Muscle of leg (tissue), 11 donors: Measurements from ENCODE around the gene ARID3B. TPM values are rescaled to one million over a fixed set of nuclear protein-coding genes. Genes with fewer than 3 reads are reported as not detected.

Experiments used
- DNase-seq: peaks from one replicate; pipeline ENCODE4 v3.0.0; 2013
- H3K27ac ChIP-seq: one replicate; pipeline ENCODE4 v1.5.1; 2013; ENCODE audit warnings: mild to moderate bottlenecking, low read length, control low read depth
- H3K27me3 ChIP-seq: one replicate; pipeline ENCODE4 v1.6.1; 2013; ENCODE audit warnings: low read length; ENCODE audit not compliant: control insufficient read depth, insufficient read depth
- H3K36me3 ChIP-seq: one replicate; pipeline ENCODE4 v1.6.1; 2013; ENCODE audit warnings: low read length; ENCODE audit not compliant: control insufficient read depth, insufficient read depth
- H3K4me1 ChIP-seq: one replicate; pipeline ENCODE4 v1.6.1; 2013; ENCODE audit warnings: low read length; ENCODE audit not compliant: control insufficient read depth, insufficient read depth
- H3K4me3 ChIP-seq: one replicate; pipeline ENCODE4 v1.5.1; 2013; ENCODE audit warnings: low read length, control low read depth
- H3K9me3 ChIP-seq: replicated peaks from 2 replicates; pipeline ENCODE4 v1.6.1; 2013; ENCODE audit warnings: low read depth, low read length; ENCODE audit not compliant: control insufficient read depth
- WGBS: methylation state at CpG from one replicate; pipeline ENCODE4 v1.1.5; 2013; ENCODE audit warnings: missing lambda C conversion rate; ENCODE audit not compliant: insufficient coverage; 5-methylcytosine and 5-hydroxymethylcytosine counted together
- polyA plus RNA-seq, 8 donors: library from polyadenylated mRNA; unstranded; fragments of 120-200 nt; gene quantifications; one replicate each; pipeline versions ENCODE4 v1.2.1 to v1.2.3, GENCODE V29; 2013; ENCODE audit warnings: inconsistent platforms in 1 of 8, low replicate concordance in 1 of 8; ENCODE audit not compliant: insufficient read length in 8 of 8, insufficient read depth in 1 of 8
- total RNA-seq: library from RNA; stranded (reverse); fragments of 120-200 nt; gene quantifications from one replicate; pipeline ENCODE4 v1.2.4, GENCODE V29; 2013

Gene ARID3B
- total and polyA plus RNA-seq, 9 donors = 2.5 to 6.3 (median 4.6) TPM

GRCh38 chr15:74633781-74634180, 92.8 kb downstream of the ARID3B start:
- WGBS = 100% methylated on average over 1 of the region's 2 CpGs
- no peak for DNase-seq
- Histone ChIP-seq H3K4me3 (no peak overlapping the region), H3K27me3 (no peaks in the 10 kb centered on the region), H3K27ac (no peak overlapping the region), H3K9me3 (no peaks in the 10 kb centered on the region), H3K4me1 (no peaks in the 10 kb centered on the region), H3K36me3 (peaks cover 90% of the 10 kb centered on the region)

GRCh38 chr15:74635228-74635627, 94.2 kb downstream of the ARID3B start:
- H3K4me1 ChIP-seq = no peaks in the 10 kb centered on the region
- WGBS = 40% methylated on average over 2 of the region's 5 CpGs
- no peak overlapping the region for H3K27ac ChIP-seq
- no peaks in the 10 kb centered on the region for H3K27me3 ChIP-seq
- H3K9me3 ChIP-seq = no peaks in the 10 kb centered on the region
- DNase-seq = peak; percentile 65
- peaks cover 90% of the 10 kb centered on the region for H3K36me3 ChIP-seq
- no peak overlapping the region for H3K4me3 ChIP-seq

DNA sequence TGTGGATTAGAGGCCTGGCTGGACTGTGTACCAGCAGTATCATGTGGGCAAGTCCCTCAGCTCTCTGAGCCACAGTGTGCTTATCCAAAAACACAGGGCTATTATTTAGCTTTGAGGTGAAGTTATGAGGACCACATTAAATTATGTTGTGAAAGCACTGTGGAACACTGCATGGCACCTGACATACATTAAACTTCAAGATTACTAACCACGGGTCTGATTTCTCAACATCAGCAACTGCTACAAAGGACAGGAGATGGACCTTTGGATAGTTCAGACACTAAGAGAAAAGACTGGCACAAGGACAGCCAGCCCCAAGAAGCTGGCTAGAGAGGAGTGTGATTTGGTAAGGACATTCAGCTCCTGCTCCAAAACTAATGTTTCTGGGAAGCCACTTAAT, 96.0 kb downstream of the ARID3B start:
- no peak for DNase-seq
- no peaks in the 10 kb centered on the region for H3K4me1 ChIP-seq
- H3K36me3 ChIP-seq = peaks cover 88% of the 10 kb centered on the region
- no peak overlapping the region for H3K4me3 ChIP-seq
- no peaks in the 10 kb centered on the region for H3K27me3 ChIP-seq
- no CpG with 5 or more reads among the region's 1 CpG for WGBS
- no peaks in the 10 kb centered on the region for H3K9me3 ChIP-seq
- H3K27ac ChIP-seq = no peak overlapping the region

DNA sequence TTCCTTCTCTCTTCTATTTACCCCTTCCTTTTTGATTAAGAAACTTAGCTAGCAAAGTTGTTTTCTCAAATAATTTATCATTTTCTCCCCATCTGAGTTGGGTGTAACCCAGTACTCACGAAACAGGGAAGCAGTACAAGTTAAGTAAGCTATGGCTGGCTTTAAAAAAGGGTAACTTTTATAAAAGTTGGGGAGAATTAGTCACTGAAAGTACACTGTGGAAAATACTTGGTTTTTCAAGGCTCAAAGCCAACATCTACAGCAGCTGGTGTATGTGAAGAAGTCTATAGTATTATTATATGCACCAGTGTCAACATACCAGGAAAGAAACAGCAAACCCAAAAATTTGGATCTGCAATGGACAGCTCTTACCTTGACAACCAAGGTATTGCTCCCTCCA, 100.1 kb downstream of the ARID3B start:
- no peak overlapping the region for H3K27ac ChIP-seq
- no peak overlapping the region for H3K4me3 ChIP-seq
- peaks cover 59% of the 10 kb centered on the region for H3K36me3 ChIP-seq
- no peaks in the 10 kb centered on the region for H3K27me3 ChIP-seq
- no peaks in the 10 kb centered on the region for H3K9me3 ChIP-seq
- peaks cover 2% of the 10 kb centered on the region for H3K4me1 ChIP-seq
- no peak for DNase-seq
- WGBS = no CpG with 5 or more reads among the region's 1 CpG

DNA sequence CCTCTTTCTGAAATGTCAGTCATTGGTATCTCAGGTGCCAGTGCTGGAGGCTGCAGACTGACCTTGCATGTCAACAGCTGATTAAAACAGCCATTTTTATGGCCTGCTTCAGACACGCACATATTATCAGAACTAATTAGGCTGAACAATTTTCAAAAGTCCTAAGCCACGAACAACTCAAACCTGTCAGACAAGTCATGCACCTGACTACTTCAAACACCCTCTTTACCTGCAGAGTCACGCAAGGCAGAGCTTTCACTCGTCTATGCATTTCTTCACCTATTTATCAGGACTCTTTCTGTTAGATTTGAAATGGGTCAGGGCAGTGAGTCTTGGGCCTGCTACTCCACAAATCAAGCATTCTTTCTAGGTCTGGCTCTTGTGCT, 101.3 kb downstream of the ARID3B start:
- H3K27me3 ChIP-seq = no peaks in the 10 kb centered on the region
- H3K9me3 ChIP-seq = no peaks in the 10 kb centered on the region
- H3K4me1 ChIP-seq = peaks cover 4% of the 10 kb centered on the region
- H3K4me3 ChIP-seq = no peak overlapping the region
- DNase-seq = no peak
- 100% methylated on average over 2 of the region's 4 CpGs for WGBS
- peaks cover 48% of the 10 kb centered on the region for H3K36me3 ChIP-seq
- no peak overlapping the region for H3K27ac ChIP-seq

DNA sequence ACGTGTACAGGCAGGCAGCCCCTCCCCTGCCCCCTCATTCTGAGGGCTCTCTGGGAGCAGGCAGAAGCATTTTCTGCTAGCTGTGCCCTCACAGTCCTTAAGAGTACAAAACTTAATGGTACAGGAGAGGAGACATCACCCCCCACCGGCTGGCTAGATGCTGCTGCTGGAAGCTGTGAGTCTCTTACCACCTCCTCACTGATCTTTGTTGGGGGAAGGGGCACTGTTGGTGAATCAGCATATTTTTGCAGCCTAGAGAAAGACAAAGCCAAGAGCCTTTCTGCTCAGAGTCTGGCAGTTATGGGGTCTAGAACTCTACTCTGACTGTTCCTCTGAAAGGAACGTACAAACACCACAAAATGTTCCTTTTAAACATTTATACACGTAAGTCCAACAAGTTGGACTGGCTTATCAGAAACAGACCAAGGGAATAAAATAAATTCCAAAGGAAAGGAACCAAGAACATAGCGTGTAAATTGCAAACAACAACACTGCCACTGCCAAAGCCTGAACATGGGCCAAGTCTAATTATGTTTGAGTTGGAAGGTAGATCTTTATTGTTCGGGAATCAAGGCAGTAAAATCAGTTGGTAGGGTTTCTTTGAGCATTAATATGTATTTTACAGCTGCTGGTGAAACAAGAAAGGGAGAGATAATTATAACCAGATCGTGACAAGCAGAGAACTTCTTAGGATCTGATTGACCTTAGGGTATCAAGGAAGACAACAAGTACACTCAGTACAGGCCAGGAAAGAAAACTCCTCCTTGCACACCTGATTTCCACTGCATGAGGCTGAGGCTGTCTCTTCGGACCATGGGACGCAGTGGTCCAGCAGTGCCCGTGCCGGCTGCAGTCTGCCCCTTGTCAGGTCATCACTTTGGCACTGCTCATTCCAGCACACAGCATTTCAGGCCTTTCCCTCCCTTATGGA, 102.0 kb downstream of the ARID3B start:
- Histone ChIP-seq H3K9me3 (no peaks in the 10 kb centered on the region), H3K4me1 (peaks cover 10% of the 10 kb centered on the region), H3K27me3 (no peaks in the 10 kb centered on the region), H3K27ac (no peak overlapping the region), H3K36me3 (peaks cover 41% of the 10 kb centered on the region), H3K4me3 (no peak overlapping the region)
- DNase-seq = no peak
- WGBS = 74% methylated on average over 5 of the region's 11 CpGs

DNA sequence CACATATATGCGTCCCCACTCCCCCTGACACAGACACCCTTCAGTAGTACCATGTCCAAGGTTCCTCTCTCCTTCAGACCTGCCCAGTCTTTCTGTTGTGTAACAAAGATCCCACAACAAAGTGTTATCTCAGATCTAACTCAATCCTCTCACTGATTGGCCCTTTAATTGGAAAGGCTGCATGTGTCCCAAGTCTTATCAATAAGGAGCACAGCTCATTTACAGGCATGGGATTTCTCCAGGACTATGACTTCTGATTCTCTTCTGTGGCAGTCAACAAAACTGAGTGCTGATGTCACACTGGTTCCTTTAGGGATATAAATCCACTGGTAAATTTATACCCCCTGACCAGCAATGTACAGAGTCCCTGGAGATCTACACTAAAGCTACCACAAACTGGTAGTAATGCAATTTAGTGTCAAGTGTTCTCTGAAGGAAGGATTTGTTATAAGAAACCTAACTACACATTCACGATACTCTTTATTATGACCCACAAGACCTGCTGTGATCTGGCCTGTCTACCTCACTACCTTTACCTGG, 102.7 kb downstream of the ARID3B start:
- H3K27me3 ChIP-seq = no peaks in the 10 kb centered on the region
- no peak overlapping the region for H3K4me3 ChIP-seq
- no peak for DNase-seq
- H3K27ac ChIP-seq = no peak overlapping the region
- peaks cover 40% of the 10 kb centered on the region for H3K36me3 ChIP-seq
- WGBS = 93% methylated on average over 2 of the region's 2 CpGs
- H3K9me3 ChIP-seq = no peaks in the 10 kb centered on the region
- peaks cover 15% of the 10 kb centered on the region for H3K4me1 ChIP-seq

GRCh38 chr15:74646480-74646879, 105.5 kb downstream of the ARID3B start:
- Histone ChIP-seq H3K27ac (no peak overlapping the region), H3K27me3 (no peaks in the 10 kb centered on the region), H3K4me1 (peaks cover 21% of the 10 kb centered on the region), H3K36me3 (peaks cover 18% of the 10 kb centered on the region), H3K4me3 (no peak overlapping the region), H3K9me3 (no peaks in the 10 kb centered on the region)
- no peak for DNase-seq

Other genes with a start within 250 kb of the ARID3B start
- gene CYP11A1, start 173.6 kb upstream of the ARID3B start, total RNA-seq = 1.2 TPM
- 1 to 10 TPM; 1.7 to 3.6 (median 2.4) TPM for gene CYP11A1, start 173.6 kb upstream of the ARID3B start, polyA plus RNA-seq
- 4.9 TPM for gene SEMA7A, start 107.3 kb upstream of the ARID3B start, total RNA-seq
- 10 to 100 TPM in 1 of 8 donors, 1 to 10 TPM in 7; 3.8 to 10.4 (median 7.0) TPM for gene SEMA7A, start 107.3 kb upstream of the ARID3B start, polyA plus RNA-seq
- gene UBL7, start 80.1 kb upstream of the ARID3B start, total RNA-seq = 30.6 TPM
- 10 to 100 TPM; 35.0 to 38.8 (median 36.3) TPM for gene UBL7, start 80.1 kb upstream of the ARID3B start, polyA plus RNA-seq
- gene CLK3, start 74.6 kb downstream of the ARID3B start, total RNA-seq = 31.9 TPM
- gene CLK3, start 74.6 kb downstream of the ARID3B start, polyA plus RNA-seq = 10 to 100 TPM; 42.9 to 53.0 (median 48.0) TPM
- gene EDC3, start 154.8 kb downstream of the ARID3B start, total RNA-seq = 11.0 TPM
- 10 to 100 TPM; 21.2 to 32.5 (median 27.1) TPM for gene EDC3, start 154.8 kb downstream of the ARID3B start, polyA plus RNA-seq
- gene CYP1A1, start 184.3 kb downstream of the ARID3B start, total RNA-seq = 0.13 TPM
- under 1 TPM in 1 of 8 donors, not detected in 7; 0.33 TPM for gene CYP1A1, start 184.3 kb downstream of the ARID3B start, polyA plus RNA-seq
- gene CYP1A2, start 207.6 kb downstream of the ARID3B start, total RNA-seq = not detected
- under 1 TPM in 5 of 8 donors, not detected in 3; 0.05 to 0.19 (median 0.09) TPM for gene CYP1A2, start 207.6 kb downstream of the ARID3B start, polyA plus RNA-seq
- gene CSK, start 240.9 kb downstream of the ARID3B start, total RNA-seq = 13.5 TPM
- gene CSK, start 240.9 kb downstream of the ARID3B start, polyA plus RNA-seq = 10 to 100 TPM; 33.2 to 47.0 (median 36.3) TPM